Suppressor macrophage (primary cell): Measurements from ENCODE around the gene NCAPD3.
"Not testable (repeated sequence)": the region's sequence is repeated elsewhere in the genome, so short reads cannot be mapped to it uniquely, and the experiment has no call there.

Experiments
- DNase-seq, 4 experiments: peaks; one replicate each; pipeline ENCODE4 v3.0.0-alpha.2; 2020 to 2022

The NCAPD3 gene

DNA sequence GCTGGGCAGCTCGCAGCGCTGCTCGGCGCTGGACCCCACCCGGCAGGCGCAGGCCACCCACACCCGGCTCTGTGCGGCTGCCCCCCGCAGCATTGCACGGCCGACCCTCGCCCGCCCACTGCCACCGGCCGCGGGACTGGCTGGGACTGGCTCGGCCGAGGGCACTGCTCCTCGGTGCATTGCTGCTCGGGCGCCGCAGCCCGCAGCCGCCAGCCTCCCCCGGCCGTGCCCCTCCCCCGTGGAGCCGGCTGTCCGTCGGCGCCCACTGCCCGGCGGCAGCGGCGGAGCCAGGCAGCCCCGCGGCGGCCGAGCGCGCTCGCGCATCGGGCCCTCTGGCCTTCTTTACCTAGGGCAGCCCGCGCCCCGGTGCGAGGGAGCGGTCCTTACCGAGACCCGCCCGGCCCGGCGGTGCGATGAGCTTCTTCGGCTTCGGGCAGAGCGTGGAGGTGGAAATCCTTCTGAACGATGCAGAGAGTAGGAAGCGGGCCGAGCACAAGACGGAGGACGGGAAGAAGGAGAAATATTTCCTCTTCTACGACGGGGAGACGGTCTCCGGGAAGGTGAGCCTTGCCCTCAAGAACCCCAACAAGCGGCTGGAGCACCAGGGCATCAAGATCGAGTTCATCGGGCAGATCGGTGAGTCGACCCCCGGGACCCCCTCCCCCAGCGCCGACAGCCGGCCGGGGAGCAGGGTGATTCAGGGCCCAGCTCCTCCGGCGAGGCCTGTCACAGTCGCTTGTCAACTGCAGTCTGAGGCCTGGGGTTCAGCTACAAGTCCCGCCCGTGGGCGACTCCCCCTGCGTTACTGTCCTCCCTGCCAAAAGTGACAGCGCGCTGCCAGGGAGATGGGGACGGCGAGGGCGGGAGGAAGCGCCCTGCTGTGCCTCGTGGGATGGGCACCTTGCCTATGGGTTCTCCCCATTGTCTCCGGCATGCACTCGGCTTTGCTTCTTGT is 1.2 kb upstream of the NCAPD3 start:
- DNase-seq = peak; percentile 54 to 81 (median 74)

DNA sequence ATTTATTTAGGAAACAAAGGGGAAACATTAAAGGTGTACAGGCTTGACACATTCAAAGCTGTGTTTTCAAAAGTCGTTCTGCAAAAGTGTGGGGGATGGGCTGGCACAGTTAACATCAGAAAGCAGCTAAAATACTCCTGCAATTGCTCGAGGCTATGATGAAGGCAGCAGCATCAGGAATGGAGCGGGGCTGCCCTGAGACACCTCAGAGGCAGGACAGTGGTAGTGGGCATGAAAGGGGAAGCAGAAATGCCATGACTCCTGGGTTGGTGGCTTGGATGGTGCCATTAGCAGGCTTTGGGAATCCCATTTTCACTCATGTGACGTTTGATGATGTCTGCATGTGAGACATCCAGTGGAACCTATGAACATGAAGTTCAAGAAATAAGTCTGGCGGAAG is 646 bp downstream of the NCAPD3 start:
- peak; percentile 14 to 60 (median 32) for DNase-seq

DNA sequence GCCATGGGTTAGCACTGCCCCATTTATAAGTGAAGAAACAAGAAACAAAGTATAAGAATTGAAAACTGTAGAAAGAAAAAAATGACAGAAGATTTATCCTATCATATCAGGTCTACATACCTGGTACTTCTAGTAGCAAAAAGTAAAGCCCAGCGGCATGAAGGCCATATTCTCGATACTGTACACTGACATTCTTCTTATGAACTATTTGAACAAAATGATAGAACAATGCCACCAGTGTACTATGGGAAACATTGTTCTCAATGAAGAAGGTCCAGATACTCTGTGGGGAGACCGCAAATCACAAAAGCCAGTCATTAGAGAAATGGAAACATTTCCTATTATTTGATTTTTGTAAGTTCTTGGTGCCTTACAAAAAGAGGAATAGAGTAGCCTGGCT is 7.0 kb downstream of the NCAPD3 start:
- no peak for DNase-seq

DNA sequence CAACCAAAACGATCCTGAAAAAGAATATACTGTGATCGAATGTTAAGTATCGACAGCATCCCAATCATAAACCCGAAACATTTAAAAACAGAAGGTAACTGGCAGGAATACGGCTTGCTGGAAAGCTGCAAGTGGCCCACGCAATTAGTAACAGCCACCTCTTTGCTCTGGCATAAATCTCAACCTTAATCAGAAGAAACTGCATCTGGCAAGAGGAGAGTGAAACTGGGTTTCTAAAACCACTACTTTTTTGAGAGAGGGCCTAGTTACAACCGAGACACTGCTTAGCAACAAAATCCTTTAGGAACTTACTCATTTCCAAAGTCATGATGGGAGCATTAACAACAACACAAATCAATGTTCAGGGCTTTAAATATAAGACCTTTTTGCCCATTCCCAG is 7.9 kb downstream of the NCAPD3 start:
- DNase-seq = no peak

DNA sequence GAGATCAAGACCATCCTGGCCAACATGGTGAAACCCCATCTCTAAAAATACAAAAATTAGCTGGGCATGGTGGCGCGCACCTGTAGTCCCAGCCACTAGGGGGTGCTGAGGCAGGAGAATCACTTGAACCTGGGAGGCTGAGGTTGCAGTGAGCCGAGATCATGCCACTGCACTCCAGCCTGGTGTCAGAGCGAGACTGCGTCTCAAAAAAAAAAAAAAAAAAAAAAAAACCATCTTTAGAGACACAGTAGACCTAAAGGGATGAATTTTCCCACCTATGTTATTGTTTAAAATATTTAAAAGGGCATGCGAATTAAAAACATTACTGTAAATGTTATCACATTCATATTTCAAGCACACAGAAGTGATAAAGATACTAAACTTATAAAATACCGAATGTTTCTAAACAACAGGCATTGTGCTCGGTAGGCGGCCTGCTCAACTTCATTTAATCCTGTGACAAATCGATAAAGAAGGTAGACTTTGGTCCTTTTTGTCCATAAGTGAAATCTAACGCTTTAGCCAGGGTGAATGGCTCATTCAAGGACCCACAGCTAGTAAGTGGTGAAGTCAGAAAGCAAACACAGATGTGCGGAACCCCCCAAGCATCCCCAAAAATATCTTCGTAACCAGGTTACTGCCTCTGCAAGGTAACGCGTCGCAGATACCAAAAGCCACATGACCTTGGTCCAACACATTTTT is 16.1 kb downstream of the NCAPD3 start:
- peak; percentile 28 to 60 (median 48) for DNase-seq

DNA sequence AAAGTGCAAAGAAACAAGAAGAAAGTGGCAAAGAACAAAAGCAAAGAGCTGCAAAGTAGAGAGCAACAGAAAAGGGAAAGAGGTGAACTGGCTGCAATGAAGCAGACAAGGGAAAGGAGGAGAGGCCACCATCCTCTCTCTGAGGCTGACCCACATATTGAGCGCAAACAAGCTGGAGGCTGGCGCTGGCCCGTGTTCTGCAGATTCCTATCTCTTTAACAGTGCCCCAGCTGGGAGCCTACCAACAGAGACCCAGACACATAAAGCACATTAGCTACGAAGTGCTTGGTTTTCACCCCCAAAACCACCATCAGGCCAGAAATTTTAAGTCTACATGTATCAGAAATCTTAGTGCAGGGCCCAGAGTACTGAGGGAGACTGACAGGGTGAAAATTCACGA is 17.6 kb downstream of the NCAPD3 start:
- no peak for DNase-seq

DNA sequence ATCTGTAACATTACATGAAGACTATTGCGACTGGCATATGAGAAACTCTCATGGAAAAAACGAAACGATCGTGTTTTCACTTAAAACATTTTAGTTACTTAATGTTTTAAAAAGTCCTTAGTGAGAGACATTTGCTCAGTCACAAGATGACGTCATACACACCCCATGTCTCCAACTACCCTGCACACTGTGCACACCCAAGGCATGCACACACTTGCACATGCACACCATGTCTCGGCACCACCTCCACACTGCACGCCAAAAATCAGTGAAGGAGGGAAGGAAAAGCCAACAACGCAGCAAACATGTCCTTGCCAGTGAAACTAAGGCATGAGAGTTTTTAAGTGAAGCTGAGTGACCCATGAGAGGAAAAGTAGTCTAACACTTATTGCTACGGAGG is 18.0 kb downstream of the NCAPD3 start:
- no peak for DNase-seq

DNA sequence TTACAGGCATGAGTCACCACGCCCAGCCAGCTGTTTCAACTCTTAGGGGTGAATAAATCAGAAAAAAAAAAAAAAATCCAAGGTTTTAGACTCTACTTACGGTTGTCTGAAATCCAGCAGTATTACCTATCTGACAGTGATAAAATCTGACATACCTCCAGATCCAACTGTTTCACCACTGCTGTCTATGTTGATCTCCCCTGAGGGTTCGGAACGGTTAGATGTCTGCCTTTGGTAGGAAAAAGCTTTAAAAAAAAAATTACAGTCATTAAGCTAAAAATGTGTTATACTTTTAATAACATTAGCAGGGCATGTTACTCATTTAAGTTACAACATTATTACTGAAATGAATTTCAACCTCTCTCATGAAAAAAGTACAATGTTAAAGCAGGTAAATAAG is 21.1 kb downstream of the NCAPD3 start:
- no peak for DNase-seq

DNA sequence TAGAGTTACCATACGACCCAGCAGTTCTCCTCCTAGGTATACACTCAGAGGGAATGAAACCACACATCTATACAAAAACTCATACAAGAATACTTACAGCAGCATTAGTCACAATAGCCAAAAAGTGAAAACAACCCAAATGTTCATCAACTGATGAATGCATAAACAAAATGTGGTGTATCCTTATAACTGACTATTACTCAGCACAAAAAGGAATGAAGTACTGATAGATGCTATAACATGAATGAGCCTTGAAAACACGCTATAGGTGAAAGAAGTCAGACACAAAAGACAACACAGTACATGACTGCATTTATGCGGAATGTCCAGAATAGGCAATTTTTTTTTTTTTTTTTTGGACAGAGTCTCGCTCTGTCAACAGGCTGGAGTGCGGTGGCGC is 23.1 kb downstream of the NCAPD3 start:
- no peak for DNase-seq

DNA sequence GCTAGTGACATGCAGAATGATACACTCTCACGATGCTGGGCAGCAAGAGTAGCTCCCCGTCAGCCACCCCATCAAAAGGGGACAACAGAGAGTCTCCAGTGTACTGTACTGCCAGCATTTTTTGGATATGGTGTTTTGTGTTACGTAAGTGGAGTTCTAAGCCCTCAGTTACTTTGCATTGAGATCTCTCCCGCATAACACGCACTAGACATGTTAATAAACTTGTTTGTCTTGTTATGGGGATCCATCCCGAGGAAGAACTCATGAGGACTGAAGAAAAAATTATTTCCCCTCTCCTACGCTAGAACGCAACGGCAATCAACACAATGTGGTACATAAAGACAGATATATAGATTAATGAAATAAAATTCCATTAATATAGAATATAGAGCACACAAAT is 24.2 kb downstream of the NCAPD3 start:
- DNase-seq = no peak

DNA sequence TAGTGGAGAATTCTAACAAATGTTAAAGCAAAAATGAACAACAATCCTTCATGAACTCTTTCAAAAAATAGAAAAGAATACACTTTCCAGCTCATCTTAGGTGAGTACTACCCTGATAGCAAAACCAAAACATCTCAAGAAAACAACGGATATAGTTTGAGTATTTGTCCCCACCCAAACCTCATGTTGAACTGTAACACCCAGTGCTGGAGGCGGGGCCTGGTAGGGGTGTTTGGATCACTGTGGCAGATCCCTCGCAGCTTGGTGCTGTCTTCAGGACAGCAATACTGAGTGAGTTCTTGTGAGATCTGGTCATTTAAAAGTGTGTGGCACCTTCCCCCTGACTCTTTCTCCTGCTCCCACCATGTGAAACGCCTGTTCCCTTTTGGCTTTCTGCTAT is 27.0 kb downstream of the NCAPD3 start:
- no peak for DNase-seq

DNA sequence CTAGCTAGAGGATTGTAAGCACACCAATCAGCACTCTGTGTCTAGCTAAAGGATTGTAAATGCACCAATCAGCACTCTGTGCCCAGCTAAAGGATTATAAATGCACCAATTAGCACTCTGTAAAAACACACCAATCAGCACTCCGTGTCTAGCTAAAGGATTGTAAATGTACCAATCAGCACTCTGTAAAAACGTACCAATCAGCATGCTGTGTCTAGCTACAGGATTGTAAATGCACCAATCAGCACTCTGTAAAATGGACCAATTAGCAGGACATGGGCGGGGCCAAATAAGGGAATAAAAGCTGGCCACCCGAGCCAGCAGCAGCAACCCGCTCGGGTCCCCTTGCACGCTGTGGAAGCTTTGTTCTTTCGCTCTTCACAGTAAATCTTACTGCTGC is 35.7 kb downstream of the NCAPD3 start:
- not testable (repeated sequence) for DNase-seq

DNA sequence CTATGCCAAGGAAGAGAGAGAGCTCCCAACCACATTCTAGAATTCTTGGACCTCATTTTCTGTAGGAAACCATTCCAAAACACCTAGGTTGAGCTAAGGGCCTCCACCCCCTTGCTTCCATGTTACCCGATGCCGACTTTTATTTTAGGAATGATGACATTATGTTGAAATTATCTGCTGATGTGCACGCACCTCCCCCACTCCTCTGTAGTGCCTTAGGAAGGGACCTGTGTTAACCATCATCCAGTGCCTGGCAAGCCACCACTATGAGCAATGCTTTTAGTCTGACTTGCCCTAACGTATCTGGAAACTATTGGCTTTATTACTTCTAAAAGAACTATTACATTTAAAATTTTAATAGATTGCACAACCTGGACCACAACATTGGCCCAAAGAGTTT is 42.1 kb downstream of the NCAPD3 start:
- DNase-seq = no peak

DNA sequence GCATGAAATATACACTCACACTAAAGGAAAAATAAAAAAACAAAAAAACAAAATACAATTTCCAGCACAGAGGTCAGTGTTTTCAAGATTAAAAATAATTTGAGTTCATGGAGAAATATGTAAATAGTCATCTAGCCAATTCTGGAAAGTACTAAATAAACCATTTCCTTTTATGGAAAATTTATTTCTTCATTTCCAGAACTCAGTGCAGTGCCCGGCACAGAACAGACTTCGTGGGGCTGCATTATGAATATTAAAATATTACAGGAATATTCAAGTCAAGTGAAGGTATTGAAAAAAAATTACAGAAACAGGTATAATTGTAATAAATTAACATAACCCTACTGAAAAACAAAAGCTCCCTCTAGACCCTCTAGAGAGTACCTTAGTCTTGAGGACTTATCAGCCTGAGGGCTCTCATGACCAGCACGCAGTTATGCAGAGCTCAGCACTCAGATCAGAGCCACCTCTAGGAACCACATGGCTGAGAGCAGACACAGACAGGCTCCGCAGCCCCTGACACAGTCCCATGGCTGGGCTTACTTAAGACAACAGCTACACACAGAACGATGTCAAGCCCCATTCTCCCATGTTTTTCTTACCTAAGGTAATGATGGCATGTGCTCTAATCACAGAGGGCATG is 45.6 kb downstream of the NCAPD3 start:
- no peak for DNase-seq

DNA sequence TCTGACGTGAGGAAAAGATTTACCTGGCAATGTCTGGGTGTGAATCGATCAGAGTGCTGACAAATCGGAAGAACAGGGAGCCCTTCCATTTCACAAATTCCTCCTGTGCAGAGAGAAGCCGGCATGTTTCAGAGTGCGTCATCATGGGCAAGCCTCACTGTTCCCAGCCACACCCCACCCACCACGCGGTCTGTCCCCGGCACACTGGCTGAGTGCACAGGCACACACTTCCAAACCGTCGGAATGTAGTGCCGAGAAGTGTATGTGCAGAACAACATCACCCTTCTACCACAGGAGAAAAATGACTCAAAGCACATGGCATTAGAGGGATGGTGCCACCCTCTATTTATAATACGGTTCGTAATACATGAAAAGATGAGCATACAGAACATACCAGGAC is 47.5 kb downstream of the NCAPD3 start:
- DNase-seq = no peak

DNA sequence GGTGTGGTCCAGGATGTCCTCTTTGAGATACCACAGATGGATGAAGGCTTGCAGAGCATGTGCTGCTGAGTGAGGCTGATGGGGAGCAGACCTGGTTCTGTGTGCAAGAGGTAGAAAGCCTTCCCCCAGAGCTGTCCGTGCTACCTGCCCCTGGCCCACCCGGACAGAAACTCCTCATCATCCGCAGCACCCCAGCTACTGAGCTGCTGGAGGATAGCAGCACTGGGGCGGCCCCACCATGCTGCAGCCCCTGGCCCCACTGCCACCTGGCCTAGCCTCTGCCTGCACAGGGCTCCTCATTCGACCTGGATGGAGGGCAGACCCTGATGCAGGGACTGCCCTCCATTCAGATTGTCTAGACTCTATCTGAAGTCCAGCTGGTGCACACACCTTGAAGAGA is 50.5 kb downstream of the NCAPD3 start:
- no peak for DNase-seq

DNA sequence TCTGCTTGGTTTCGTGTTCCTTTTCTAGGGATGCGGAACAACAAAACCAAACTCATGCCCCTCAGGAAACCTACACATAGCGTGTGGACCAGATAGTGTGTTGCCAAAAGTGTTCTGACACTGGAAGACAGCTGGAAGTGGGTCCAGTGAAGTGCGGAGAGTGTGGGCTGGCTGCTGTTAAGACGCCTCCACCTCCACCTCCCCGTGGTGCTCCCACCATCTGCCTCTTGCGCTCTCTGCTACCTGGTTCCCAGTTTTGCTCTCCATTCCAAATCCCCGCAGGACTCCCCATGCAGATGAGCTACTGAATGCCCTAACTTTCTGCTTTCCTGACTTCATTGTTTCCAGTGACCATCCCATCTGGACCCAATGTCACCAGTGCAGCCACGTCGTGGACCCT is 51.8 kb downstream of the NCAPD3 start:
- no peak for DNase-seq

DNA sequence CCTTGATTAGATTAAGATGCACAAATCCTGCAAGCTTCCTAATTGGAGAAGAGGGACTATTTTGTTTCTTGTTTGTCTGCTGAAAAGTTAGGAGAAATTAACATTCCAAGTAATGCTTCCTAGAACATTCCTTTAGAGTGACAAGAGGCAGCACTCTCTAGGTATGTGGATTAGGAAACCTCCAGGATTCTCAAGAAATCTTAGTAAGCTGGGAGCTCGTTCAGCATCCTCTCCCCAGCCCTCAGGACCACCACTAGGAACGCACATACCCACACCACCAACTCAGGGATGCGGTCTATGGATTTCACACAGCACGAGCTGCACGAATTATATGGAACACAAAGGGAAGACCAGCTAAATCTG is 52.9 kb downstream of the NCAPD3 start:
- no peak for DNase-seq

DNA sequence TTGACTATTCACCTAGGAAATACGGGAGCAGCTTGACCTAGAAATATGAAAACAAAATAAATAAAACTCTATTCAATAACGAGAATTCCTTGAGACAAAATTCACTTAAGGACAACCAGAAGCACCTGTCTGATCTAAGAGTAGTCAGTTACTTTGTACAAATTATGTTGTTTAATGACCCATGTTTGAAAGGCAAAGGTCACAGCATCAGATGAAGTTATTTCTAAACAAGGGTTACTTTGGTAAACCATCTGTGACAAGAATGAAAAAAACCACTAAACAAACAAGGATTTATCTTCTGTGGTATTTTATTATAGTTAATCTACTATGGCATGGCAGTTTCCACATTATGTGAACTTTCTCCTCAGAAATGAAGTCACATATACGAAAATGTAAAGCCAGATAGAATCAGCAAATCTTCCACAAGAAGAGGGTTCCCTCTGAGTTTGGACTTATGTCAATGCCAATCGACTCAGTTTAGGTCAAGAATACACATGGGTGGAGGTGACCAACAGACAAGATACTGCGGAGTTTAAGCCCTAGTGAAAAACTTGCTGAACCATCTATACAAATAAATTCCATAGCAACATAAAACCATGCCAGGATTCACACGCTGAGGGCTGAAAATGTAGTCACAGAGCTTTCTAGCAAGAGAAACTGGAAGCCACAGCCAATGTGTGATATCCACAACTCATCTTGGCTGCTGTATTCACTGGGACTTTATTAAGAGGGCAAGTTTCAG is 53.4 kb downstream of the NCAPD3 start:
- no peak for DNase-seq

DNA sequence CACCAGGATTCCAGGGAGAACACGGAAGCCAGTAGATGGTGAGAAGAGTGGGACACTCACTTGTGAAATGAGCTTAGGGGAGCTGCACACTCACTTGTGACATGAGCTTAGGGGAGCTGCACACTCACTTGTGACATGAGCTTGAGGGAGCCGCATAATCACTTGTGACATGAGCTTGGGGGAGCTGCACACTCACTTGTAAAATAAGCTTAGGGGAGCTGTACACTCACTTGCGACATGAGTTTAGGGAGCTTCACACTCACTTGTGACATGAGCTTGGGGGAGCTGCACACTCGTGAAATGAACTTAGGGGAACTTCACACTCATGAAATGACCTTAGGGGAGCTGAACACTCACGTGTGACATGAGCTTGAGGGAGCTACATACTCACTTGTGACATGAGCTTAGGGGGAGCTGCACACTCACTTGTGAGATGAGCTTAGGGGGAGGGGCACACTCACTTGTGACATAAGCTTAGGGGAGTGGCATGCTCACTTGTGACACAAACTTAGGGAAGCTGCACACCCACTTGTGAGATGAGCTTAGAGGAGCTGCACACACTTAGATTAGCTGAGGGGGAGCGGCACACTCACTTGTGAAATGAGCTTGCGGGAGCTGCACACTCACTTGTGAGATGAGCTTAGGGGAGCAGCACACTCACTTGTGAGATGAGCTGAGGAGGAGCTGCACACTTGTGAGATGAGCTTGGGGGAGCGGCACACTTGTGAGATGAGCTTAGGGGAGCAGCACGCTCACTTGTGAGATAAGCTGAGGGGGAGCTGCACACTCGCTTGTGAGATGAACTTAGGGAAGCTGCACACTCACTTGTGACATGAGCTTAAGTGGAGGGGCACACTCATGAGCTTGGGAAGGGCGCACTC is 59.0 kb downstream of the NCAPD3 start:
- no peak for DNase-seq

DNA sequence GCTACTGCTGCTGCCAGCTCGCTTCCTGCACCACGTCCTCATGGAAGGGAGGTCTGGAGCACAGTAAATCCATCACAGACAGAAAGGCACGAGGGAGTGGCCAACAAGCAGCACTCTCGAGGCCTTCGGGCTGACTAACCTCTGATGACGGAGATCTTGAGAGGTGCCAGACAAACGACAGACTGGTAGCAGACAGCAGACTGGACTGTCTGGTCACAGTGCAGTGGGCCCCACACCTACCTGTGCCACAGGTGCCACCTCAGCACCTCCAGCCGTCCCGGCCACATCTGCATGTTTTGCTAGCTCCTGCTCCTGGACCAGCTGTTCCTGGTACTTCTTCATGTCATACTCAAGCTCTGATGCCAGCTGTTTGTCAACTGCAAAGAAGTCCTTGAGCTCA is 64.1 kb downstream of the NCAPD3 start:
- DNase-seq = no peak

DNA sequence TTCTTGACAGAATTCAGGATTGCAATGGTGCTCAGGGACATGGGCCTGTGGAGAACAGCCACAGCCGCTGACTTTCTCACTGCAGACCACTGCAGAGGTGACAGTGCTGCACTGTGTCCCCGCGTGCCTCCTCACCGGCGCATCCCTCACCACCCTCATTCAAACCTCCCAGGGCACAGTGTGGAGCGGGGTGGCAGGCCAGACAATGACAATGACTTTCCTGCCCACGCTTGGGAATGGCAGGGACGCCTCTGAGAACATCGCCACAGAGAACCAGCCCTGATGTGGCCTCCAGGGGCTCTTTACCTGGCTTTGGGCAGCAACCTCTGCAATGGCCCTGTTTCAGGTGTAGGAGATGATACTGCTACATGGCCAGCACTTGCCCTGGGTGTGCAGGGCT is 65.7 kb downstream of the NCAPD3 start:
- DNase-seq = no peak
